GM21423 (cell line): Measurements from ENCODE around the gene NALCN.

Source experiments
- ATAC-seq: cut with Tn5 transposase; IDR thresholded peaks from one replicate; pipeline ENCODE4 v1.9.1; 2021; ENCODE audit warnings: mild to moderate bottlenecking, moderate library complexity; ENCODE audit not compliant: unreplicated experiment

Gene NALCN

DNA sequence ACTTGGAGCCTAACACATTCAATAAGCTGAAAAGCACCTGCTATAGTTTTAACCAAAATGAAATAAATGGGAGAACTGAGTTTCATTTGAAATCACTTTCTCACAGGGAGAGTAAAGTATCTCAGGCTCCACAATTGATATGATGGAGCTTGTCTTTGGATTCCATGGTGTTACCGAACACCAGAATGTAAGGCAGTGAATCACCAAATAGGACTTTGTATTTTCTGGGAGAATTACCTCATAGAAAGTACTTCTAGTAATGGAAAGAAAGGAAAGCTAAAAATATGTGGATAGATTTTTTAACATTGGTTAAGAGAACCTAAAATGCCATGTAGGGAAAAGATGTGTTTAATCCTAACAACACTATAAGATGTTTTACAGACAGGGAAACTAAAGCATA is 123.6 kb downstream of the NALCN start:
- no peak for ATAC-seq

DNA sequence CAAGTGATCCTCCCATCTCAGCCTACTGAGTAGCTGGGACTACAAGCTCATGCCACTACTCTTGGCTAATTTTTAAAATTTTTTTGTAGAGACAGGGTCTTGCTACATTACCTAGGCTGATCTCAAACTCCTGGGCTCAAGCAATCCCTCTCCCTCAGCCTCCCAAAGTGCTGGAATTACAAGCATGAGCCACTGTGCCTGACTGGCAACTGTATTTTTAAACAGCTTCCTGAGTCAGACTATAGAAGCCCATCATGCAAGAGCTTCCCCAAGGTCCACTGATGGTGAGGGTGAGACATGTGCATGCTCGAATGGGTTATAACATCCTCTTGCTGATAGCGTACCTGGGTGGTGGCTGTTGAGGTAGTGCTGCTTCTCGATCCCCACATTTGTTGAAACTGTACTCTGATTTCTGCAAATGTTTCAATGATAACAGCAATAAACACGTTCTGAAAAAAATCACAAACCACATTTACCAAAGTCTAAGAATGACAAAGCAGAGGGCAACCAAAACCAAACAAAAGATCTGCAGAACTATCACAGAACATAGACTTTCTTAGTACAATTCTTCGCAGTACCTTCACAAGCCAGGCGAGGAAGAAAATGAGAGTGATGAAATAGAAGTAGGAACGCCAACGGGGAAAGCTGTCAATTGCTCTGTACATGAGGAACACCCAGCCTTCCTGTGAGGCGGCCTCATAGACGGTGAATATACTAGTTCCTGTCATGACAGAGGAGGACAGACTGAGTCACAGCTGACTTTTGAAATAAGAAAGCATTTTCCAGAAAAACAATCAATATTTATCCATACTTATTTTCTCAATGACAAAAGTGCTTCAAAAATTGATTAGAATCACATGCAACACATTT is 124.4 kb downstream of the NALCN start:
- no peak for ATAC-seq

DNA sequence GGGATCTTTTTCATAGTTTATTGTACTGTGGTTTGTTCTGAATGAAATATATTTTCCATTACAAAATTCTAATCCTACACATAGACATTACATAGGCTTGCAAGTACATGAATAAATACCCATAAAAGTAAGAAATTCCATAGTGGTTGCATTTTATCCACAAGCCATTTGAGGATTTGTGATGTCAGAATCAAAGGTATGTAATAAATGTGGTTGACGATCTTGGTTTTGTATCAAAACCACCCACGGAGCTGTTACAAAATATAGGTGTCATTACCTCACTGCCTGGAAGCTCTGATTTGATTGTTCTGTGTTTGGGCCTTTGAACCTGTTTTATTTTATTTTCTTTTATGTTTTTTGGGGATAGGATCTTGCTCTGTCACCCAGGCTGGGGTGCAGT is 125.1 kb downstream of the NALCN start:
- no peak for ATAC-seq

DNA sequence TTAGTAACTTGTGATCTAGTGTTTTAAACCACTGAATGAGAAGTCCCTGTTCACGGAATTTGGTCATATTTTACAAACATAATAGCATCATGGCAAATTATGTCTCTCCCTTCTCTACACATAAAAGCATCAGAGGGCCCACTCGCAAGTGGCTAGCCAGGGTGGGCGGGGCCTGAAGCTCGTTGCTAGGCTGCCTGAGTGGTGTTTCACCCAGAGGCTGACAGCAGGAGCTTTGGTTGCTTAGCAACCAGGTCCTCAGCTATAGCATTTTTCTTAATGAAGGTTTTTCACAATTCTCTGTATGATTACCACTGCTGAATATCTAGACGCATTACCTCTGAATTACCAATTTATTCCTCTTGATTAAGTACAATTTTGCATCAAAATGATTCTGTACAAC is 126.5 kb downstream of the NALCN start:
- no peak for ATAC-seq

DNA sequence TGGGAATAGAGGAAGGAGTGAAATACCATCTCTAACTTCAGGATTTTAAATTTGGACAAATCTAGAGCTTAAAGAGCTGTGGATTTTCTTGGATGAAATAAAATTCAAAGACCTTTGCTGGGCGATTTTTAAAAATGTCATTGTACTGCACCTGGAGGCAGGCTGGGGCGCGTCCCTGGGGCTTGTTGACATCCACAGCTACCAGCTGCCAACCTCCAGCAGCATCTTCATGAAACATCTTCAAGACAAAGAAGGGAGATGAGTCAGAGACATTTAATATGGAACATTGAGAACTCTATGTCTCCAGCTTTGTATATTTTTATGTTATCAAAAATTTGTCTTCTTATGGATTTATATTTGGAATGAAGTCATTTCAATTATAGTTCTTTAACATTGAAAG is 132.5 kb downstream of the NALCN start:
- ATAC-seq = no peak

DNA sequence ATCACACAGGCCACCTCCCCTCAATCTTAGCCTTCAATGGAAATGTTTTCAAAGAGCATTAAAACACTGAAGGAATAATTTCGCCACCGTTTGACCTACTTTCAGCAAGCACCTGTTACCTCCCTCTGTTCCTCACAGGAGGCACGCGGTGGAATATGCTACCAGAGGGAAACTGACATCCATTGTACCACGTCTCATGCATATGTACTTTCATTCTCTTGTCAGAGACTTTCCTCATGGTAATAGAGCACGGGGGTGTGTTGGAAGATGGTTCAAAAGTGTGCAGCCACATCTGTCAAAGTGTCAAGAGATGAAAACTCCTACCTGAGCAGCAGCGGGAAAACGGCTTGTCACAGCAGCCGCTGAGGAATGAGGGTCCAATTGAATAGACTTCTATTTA is 143.4 kb downstream of the NALCN start:
- ATAC-seq = no peak

DNA sequence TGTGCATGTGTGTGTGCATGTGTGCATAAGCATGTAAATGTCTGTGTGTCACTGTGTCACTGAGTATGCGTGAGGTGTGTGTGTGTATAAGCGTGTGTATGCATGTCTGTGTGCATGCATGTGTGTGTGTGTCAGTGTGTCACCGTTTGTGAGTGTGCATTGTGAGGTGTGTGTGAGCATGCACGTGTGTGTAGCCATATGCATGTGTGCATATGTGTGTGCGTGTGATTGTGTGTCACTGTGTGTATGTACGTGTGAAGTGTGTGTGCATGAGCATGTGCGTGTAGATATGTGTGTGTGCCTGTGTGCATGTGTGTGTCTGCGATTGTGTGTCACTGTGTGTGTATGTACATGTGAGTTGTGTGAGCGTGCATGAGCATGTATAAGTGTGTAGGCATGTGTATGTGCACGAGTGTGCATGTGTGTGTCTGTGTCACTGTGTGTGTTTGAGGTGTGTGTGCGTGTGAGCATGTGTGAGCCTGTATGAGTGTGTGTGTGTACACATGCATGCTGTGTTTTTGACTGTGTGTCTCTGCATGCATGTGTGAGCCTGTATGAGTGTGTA is 144.5 kb downstream of the NALCN start:
- no peak for ATAC-seq

DNA sequence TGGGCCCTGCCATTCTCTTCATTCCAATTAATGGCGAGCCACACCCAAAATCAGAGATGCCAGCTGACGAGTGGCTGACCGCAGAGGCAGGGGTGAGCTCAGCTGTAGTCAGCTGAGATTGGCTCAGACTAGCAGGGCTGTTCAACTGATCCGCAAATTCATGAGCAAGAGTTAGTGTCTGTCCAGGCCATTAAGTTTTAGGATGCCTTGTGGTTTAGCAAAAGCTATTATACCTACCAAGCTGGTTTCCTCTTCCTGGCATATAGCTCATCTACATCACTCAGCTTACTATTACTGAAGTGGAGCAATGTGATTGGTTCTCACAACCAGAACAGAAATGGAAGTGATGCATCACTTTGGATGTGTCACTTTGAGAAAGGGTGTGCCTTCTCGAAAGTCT is 148.7 kb downstream of the NALCN start:
- no peak for ATAC-seq

DNA sequence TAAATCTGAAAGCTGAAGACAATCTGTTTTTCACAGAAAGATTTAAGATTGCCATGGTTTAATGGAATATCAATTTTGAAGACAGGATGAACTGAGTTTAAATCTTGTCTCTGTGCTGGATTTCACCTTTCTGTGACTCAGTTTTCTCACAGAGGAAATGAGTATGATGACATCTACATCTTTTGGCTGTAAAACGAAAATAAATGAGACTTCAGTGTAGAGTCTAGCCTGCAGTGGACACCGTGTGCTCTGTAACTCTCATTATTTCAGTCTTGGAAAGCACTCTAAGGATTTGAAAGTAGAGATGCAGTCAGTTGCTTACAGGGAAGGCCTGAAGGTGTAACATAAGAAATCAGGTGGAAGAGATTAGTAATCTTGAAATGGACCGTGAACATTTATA is 150.4 kb downstream of the NALCN start:
- ATAC-seq = no peak

DNA sequence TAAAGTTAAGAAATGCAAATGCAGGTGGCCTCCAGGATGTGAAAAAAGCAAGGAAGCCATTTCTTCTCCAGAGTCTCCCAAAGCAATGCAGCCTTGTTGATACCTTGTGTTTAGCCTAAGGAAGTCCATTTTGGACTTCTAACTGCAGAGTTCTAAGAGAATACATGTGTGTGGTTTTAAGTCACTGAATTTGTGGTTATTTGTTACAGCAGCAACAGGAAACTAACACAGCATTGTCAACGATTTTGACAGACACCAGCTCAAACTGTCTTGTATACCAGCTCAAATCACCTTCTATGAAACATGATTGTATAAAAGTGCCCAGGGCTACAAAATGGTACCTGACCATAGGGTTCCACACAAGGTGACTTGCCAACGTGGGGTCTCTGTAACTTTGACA is 151.4 kb downstream of the NALCN start:
- ATAC-seq = no peak

DNA sequence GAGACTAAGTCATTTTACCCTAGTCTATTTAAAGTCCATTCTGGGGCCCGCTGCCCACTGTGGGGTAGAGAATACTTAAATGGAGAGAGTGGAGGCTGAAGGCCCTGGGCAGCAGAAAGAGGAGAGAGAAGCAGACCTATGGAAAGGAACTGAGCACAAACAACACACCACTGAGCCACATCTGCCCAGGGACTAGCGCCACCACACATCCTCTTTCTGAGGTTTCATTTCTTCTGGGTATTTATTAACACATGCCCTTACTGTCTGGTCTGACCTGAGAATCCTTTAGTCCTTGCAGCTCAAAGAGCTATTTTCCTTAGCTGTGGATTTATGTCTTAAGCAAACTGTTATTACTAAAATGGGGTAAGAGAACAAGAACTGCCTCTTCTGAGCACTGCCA is 154.0 kb downstream of the NALCN start:
- peak; percentile 75 for ATAC-seq

DNA sequence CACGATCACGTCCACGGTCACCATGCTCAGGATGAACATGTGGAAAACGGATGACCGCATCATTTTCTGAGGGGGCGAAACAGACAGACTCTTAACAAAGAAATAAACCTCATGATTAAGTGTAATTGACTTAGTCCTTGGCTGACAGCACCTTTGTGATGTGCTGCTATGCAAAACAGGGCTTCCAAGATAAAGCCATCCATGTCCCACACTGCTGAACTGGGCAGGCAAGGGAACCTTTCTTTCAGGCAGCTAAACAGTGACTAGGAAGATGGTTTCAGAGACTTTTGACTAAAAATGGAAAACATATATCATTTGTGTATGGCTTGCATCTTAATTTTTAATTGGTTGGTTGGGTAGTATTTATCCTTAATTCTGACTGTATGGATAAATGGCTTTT is 157.8 kb downstream of the NALCN start:
- no peak for ATAC-seq

DNA sequence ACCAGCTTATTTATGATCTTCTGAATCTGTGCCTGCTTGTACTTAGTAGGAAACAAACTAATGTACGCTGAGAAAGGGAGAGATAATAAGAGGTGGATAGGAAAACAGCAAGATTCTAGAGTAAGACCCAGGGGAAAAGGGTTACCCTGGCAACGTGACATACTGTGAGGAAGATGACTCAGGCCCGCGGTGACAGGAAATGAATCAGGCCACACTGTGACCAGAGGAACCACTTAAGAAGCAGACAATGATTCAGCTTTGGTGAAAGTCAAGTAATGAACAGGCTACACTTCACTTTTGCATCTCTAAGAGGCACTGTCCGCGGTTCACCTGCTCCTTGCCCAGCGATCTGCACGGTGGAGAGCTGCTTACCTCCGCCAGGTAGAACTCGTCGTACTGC is 158.2 kb downstream of the NALCN start:
- peak; percentile 98 for ATAC-seq

DNA sequence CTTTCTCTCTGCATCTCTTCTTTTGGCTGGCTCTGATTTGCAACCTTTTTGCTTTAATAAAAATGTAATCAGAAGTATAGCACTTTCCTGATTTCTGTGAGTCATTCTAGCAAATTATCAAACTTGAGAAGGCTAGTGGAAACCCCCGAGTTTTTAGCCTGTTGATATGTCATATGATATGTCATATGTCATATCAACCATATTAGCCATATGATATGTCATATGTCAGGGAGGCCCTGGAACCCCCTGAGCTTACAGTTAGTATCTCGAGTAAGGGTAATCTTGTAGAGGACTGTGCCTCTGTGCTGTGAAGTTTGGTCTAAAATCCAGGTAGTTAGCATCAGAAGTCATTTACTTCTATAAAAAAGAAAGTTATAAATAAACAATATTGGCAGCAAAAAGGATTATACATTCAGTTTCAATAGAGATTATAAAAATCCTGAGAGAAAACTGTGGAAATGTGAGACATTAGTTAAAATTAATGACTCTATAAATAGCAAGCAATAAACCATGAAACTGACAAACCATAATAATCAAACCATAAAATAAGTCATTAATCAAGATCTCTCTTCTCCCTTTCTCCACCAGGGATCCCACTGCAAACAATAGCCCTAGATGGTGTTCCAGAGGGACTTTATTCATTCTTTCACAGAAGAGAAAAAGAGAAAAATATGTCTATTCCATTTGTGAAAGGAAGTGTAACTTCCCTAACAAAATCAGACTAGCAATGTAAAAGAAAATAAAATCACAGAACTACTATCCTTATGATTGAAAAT is 167.4 kb downstream of the NALCN start:
- no peak for ATAC-seq

DNA sequence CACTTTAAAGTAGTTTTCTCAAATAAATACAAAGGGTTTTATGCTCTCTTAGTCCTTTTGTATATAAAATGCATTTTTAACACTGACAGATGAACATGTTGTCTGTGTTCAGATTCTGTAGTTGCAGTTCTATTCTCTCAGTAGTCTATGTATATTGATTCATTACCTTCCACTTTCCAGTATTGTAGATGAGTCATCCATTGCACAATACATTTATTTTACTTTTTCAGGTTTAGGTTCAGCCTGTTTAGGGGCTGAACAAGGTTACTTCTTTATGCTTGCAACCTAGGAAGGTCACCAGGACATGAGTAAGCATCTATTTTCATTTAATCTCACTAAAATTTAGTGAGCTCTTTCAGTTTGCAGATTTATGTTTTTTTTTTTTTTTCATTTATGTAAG is 173.6 kb downstream of the NALCN start:
- ATAC-seq = no peak

DNA sequence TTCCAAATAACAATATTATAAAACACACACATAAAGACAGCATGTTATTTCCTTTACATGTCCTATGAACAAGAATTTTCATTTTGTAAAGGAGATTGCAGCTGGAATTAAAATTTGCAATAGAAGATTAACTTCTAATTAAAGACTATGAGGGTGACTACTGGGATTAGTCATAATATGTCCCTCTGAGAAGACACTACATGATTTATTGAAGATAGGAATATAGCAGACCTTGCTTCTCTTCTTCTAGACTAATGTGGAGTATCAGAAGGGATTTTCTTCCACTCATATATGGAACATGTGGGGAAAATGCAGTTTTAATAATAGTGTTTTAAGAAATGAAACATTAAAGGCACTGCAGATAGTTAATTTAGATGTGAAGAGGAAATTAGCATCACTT is 177.8 kb downstream of the NALCN start:
- no peak for ATAC-seq

DNA sequence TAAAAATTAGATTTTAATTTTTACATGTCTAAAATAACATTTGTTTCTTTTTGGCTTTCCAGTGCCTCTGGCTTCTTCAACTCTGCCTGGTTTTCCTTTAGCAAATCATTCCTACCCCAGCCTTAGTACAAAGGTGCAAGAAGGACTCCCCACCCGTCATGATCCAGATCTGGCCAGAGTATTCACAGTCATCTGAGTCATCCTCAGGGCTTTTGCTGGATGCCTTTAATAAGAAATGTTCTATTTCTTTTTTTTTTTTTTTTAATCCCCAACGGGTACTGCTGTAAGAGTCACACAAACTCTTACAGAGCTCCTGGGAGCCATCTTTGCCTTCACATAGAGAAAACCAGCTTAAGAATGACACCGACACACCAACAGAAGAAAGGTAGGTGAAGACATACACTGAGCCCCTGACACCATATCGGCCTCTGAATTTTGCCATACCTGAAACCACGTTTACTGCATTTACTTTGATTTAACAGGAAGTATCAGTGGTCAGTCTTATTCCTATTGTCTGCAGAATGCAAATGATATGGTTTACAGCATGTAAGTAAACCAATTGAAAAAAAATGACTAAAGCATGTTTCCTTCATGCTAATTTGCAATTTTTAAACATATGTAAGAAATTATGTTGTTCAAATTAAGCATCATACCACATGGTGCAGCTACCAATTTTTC is 184.4 kb downstream of the NALCN start:
- ATAC-seq = no peak

DNA sequence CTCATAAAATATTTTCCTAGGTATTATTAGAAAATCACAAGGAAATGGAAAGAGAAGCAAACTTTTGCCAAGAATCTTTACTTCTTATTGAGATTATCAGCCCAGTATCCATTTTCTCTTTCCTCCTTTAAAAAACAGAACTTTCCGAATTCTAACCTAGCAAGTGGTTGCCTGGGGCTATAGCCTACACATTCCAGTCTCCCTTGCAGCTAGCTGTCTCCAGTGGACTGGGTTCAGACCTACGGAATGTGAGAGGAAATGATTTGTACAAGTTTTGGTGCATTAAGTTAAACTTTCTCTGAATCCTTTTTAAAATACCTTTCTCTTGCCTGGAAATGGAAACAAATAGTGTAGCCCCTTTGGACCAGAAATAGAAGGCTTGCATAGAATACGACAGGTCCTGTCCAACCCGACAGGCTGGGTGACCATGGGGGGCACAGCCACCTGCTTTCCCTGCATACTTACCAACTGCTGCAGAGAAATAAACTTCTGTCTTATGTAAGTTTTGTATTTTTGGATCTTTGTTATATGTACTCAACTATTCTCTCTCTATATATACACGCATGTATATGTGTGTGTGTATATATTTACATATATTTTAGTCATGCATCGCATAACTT is 185.9 kb downstream of the NALCN start:
- ATAC-seq = no peak

DNA sequence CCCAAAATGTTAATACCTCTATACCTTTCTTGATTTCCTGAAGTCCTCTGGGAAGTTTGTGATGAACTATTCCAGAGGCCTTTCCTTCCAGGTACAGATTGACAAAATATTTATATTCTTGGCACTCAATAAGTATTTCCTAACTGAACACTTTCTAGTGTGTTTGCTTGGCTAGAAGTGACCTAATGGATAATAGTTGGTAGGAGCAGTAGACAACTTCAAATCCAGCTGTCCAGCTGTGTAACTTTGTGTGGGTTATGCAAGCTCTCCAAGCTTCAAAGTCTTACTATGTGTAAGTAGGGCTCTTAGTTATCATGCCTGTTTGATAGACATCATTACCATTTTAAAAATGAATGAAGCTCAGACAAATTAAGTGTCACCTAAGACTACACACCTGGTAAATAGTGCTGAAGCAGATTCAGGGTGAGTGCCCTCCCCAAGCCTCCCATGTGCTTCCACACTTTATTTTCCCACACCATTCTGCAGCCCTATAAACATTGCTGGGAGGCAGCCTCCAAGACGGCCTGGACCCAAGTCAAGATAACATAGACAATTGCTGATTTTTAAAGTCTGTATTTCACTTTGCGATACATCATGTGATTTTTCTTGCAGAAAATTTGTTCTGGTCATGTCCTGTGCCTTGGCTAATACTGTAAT is 196.6 kb downstream of the NALCN start:
- no peak for ATAC-seq

DNA sequence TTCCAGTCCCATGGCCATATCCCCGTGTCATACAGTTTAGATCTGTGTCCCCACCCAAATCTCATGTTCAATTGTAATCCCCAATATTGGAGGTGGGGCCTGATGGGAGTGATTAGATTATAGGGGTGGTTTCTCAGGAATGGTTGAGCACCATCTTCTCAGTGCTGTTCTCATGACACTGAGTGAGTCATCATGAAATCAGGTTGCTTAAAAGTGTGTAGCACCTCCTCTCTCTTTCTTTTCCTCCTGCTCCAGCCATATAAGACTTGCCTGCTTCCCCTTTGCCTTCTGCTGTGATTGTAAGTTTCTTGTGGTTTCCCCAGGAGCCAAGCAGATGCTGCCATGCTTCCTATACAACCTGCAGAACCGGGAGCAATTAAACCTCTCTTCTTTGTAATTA is 197.8 kb downstream of the NALCN start:
- no peak for ATAC-seq

DNA sequence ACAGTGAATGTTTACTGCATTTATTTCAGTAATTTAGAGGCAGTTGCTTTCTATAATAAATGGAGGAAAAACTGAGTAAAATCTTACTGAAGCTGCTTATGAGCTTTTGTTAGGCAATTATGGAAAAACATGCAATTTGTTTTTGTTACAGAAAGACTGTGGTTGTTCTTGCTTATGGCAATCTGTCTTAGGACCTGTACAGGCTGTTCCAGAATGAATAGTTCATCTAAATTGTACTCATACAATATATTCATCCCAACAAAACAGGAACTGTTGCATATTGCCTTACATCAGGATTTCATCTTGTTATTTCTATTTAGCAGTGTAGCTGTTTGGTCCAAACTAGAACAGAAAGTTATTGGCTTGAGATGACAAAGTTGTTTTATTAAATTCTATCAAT is 199.2 kb downstream of the NALCN start:
- no peak for ATAC-seq
